Rectal smooth muscle tissue (tissue), 1 donor: ENCODE data around the gene ACVR1.

ENCODE experiments used
- H3K27ac ChIP-seq: one replicate; pipeline ENCODE4 v1.7.0; 2013; ENCODE audit warnings: low read depth, low read length, inconsistent platforms
- H3K27me3 ChIP-seq: one replicate; pipeline ENCODE4 v1.7.0; 2013; ENCODE audit warnings: low read length; ENCODE audit not compliant: control insufficient read depth, insufficient read depth
- H3K36me3 ChIP-seq: one replicate; pipeline ENCODE4 v1.7.0; 2013; ENCODE audit warnings: low read length; ENCODE audit not compliant: control insufficient read depth, insufficient read depth
- H3K4me1 ChIP-seq: one replicate; pipeline ENCODE4 v1.7.0; 2013; ENCODE audit warnings: low read length; ENCODE audit not compliant: control insufficient read depth, insufficient read depth
- H3K4me3 ChIP-seq: one replicate; pipeline ENCODE4 v1.7.0; 2013; ENCODE audit warnings: low read length
- H3K9ac ChIP-seq: one replicate; pipeline ENCODE4 v1.7.0; 2013; ENCODE audit warnings: low read length

Gene ACVR1

DNA sequence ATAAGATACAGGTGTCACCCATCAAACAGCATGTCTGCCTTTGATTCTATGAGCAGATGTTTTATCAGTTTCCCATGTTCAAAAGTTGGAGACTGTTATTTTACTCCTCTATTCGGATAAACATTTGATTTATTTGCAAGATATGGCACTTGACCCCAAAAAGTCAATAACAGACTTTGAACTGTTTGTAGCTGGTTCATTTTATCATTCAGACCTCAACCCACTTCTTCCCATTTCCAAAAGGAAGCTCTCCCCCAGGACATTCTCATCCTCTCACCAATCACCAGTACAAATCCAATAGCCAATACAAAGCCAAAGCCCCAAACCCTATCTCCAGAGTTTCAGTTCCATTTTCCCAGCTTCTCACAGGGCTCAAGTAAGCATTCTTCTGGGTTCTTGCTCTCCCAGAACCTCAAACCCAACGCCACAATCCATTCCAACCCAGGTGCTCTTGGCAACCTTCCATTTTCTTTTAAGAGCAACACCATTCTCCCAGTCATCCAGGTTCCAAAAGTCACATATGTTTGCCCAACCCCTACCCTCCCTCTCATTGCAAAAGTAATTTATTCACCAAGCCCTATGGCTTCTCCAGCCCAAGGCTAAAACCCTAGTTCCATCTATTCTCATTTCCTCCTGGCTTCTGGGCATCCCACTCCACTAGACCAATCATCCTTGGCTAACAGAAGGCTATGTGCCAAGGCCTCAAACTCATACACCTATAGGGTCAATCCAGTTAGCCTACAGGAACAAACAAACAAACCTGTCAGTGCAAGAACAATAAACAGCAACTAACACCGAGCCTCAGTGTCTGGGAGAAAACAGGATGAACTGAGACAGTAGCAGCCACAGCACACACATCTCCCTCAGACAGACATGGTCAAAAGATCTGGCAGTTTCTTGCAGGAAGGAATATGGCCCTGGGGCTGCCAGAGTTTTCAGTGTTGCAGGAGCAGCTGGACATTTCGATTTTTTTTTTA, 9.2 kb downstream of the ACVR1 start:
- Histone ChIP-seq H3K4me1 (no peaks in the 10 kb centered on the region), H3K27ac (no peak overlapping the region), H3K9ac (no peak overlapping the region), H3K4me3 (no peak overlapping the region), H3K27me3 (no peaks in the 10 kb centered on the region), H3K36me3 (no peaks in the 10 kb centered on the region)

- Histone ChIP-seq H3K4me1 (no peaks in the 10 kb centered on the region), H3K4me3 (no peak overlapping the region), H3K27me3 (no peaks in the 10 kb centered on the region), H3K36me3 (no peaks in the 10 kb centered on the region), H3K27ac (no peak overlapping the region), H3K9ac (no peak overlapping the region)
Measured at GRCh38 chr2:157866202-157866601, 9.9 kb downstream of the ACVR1 start.

DNA sequence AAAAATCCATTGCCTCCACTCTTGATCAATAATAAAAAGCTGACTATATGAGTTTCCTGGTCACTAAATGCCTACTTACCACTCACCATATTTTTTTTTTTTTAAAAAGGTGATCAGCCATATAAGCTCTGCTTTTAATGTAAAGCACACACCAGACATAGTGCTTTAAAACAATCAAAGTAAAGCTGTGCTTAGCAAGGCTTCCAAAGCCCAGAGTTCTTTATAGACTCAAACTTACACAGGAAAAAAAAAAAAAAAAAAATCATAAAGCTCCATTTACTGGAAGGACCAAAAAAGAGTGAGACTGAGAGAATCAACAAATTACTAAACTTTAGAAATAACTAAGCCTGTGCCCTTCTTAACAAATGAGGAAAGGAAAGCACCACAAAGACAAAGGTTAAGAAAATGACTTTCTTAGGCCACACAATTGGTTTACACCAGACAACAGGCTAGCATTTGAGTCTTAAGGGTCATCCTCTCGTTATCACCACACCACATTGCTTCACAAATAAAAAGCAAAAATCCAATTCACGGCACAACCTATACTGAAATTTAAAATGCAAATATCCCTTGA, 11.2 kb downstream of the ACVR1 start:
- Histone ChIP-seq H3K4me3 (no peak overlapping the region), H3K27me3 (no peaks in the 10 kb centered on the region), H3K9ac (no peak overlapping the region), H3K36me3 (no peaks in the 10 kb centered on the region), H3K4me1 (no peaks in the 10 kb centered on the region), H3K27ac (no peak overlapping the region)

- Histone ChIP-seq H3K9ac (no peak overlapping the region), H3K4me1 (no peaks in the 10 kb centered on the region), H3K4me3 (no peak overlapping the region), H3K36me3 (no peaks in the 10 kb centered on the region), H3K27me3 (no peaks in the 10 kb centered on the region), H3K27ac (no peak overlapping the region)
Measured at GRCh38 chr2:157858846-157859245, 17.3 kb downstream of the ACVR1 start.

DNA sequence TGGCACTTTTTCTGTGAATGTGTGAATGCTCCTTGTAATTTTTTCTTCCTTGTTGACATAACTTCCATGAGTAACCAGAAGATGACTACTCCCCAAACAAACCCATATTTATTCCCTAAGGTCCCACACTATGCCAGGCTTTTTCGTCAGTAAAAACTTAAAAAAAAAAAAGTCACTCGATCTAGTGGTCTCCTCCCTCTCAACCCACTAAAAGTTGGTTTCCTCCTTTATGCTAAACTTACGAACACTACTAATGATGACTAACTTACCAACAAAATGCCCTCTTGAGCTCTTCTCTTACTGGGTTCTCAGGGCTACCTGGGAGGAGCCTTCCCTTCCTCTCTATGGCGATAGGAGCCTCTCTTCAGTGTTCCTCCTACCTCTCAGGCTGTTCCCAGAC, 18.2 kb downstream of the ACVR1 start:
- H3K4me1 ChIP-seq, result no peaks in the 10 kb centered on the region
- no peaks in the 10 kb centered on the region for H3K27me3 ChIP-seq
- H3K27ac ChIP-seq, result no peak overlapping the region
- H3K36me3 ChIP-seq, result no peaks in the 10 kb centered on the region
- H3K4me3 ChIP-seq, result no peak overlapping the region
- H3K9ac ChIP-seq, result no peak overlapping the region

- Histone ChIP-seq H3K4me1 (no peaks in the 10 kb centered on the region), H3K36me3 (no peaks in the 10 kb centered on the region), H3K9ac (no peak overlapping the region), H3K4me3 (no peak overlapping the region), H3K27ac (no peak overlapping the region), H3K27me3 (no peaks in the 10 kb centered on the region)
Measured at GRCh38 chr2:157856187-157856515, 20.0 kb downstream of the ACVR1 start.

DNA sequence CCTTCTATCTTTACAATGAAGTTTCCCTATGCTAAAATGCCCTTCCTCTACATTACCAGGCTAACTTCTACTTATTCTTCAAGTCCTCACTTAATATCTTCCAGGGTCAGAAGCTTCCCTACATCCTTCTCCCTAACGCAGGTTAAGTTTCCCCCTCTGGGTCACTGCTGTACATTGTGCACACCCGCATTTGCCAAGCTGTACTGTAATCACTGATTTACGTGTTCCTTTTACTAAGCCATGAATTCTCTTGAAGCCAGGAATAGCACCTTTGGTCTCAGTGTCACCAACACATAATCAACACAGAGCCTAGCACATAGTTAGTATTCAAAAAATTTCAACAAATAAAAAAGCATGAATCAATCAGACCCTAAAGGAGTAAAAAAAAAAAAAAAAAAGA, 22.3 kb downstream of the ACVR1 start:
- Histone ChIP-seq H3K36me3 (no peaks in the 10 kb centered on the region), H3K27ac (no peak overlapping the region), H3K4me1 (no peaks in the 10 kb centered on the region), H3K4me3 (no peak overlapping the region), H3K27me3 (no peaks in the 10 kb centered on the region), H3K9ac (no peak overlapping the region)

- Histone ChIP-seq H3K27me3 (no peaks in the 10 kb centered on the region), H3K27ac (no peak overlapping the region), H3K36me3 (no peaks in the 10 kb centered on the region), H3K4me3 (no peak overlapping the region), H3K9ac (no peak overlapping the region), H3K4me1 (no peaks in the 10 kb centered on the region)
Measured at GRCh38 chr2:157853211-157853610, 22.9 kb downstream of the ACVR1 start.

DNA sequence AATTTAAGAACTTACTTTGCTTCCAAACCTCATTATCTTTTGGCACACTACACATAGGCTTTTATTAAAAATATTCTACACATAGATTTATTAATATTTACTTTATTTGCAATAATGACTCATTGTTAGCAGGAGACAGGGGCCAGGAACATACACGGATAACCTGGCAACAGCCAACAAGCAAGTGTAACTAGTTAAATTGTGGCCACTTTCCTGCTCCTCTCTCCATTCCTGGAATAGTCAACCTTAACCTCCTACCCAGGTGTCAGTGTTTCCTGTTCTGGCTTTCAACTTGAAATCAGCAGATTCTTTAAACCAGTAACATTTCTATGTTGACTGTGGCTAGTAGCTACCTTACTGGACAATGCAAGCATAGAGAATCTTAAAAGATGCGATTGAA, 26.5 kb downstream of the ACVR1 start:
- Histone ChIP-seq H3K27ac (no peak overlapping the region), H3K9ac (no peak overlapping the region), H3K4me1 (no peaks in the 10 kb centered on the region), H3K36me3 (no peaks in the 10 kb centered on the region), H3K27me3 (no peaks in the 10 kb centered on the region), H3K4me3 (no peak overlapping the region)

GRCh38 chr2:157848213-157848612, 27.9 kb downstream of the ACVR1 start:
- Histone ChIP-seq H3K4me1 (no peaks in the 10 kb centered on the region), H3K27ac (no peak overlapping the region), H3K27me3 (no peaks in the 10 kb centered on the region), H3K4me3 (no peak overlapping the region), H3K36me3 (no peaks in the 10 kb centered on the region), H3K9ac (no peak overlapping the region)

GRCh38 chr2:157845081-157845480, 31.0 kb downstream of the ACVR1 start:
- peaks cover 4% of the 10 kb centered on the region for H3K4me1 ChIP-seq
- H3K27me3 ChIP-seq, result no peaks in the 10 kb centered on the region
- no peaks in the 10 kb centered on the region for H3K36me3 ChIP-seq
- H3K9ac ChIP-seq, result no peak overlapping the region
- no peak overlapping the region for H3K4me3 ChIP-seq
- H3K27ac ChIP-seq, result no peak overlapping the region

DNA sequence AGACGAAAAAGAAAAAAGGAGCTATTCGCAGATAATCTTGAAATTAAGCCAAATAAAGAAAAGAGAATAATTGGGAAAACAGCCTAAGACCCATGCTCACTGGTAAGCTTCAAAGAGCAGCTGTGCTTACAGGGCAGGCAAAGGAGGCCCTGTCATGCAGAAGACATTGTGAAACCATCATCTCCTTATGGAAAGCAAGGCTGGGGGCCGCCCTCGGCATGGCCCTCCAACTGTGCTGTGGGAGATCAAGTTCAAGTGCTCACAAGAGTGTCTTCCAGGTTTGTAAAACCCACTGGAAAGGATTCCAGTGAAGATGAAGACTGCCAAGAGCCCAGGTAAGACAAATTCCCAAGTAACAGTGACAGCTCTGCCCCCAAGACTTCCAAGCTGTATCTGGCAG, 32.2 kb downstream of the ACVR1 start:
- H3K27ac ChIP-seq, result no peak overlapping the region
- peaks cover 4% of the 10 kb centered on the region for H3K4me1 ChIP-seq
- H3K36me3 ChIP-seq, result no peaks in the 10 kb centered on the region
- H3K27me3 ChIP-seq, result no peaks in the 10 kb centered on the region
- no peak overlapping the region for H3K9ac ChIP-seq
- H3K4me3 ChIP-seq, result no peak overlapping the region

DNA sequence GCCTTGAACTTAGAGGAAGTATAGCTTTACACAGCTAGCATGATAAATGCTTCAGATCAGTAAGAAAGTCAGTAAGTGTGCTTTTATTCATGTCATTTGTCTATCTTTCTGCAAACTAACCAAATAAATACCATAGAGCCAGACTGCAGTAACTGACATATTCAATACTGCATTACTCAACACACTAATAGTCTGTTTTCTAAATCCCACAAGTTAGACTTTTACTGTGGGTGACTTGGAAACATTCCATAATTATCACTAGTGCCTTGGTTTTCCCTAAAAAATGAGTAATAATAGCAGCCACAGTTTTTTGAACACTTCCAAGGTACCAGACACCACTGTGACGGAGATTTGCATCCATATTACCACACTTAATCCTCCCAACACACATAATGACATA, 33.0 kb downstream of the ACVR1 start:
- peaks cover 4% of the 10 kb centered on the region for H3K4me1 ChIP-seq
- H3K36me3 ChIP-seq, result no peaks in the 10 kb centered on the region
- no peak overlapping the region for H3K9ac ChIP-seq
- H3K4me3 ChIP-seq, result no peak overlapping the region
- no peak overlapping the region for H3K27ac ChIP-seq
- H3K27me3 ChIP-seq, result no peaks in the 10 kb centered on the region
